H1 (cell line): ENCODE data around the gene ZNF397. TPM values are rescaled to one million over a fixed set of nuclear protein-coding genes. Genes with fewer than 3 reads are reported as not detected.

Experiments
- CBX8 ChIP-seq: fragments of 300-800, 300-1000 bp; sonication (generic); IDR thresholded peaks from 2 replicates; pipeline ENCODE4 v1.7.1; 2016; ENCODE audit warnings: low read depth, low read length, borderline replicate concordance
- POU5F1 ChIP-seq: IDR thresholded peaks from 2 replicates; pipeline ENCODE4 v1.6.1; 2011; ENCODE audit warnings: low read depth, mild to moderate bottlenecking, low read length, moderate library complexity
- TEAD4 ChIP-seq: IDR thresholded peaks from 2 replicates; pipeline ENCODE4 v1.6.1; 2012; ENCODE audit warnings: low read depth, low read length, inconsistent platforms, mixed read lengths
- USF2 ChIP-seq: IDR thresholded peaks from 2 replicates; pipeline ENCODE4 v1.6.1; 2011; ENCODE audit warnings: low read length, improper control_type of control experiment
- polyA plus RNA-seq, 7 experiments: library from polyadenylated mRNA; depleted of rRNA in 3 of 7; stranded (reverse) in 5 of 7; unstranded in 2 of 7; fragments of >200 nt in 5 of 7; fragments of 200-250 nt in 2 of 7; gene quantifications; 1 replicate in 5 of 7; 2 replicates in 1 of 7; 4 replicates in 1 of 7; pipeline versions ENCODE4 v1.2.1 to v1.2.3, GENCODE V29; 2011 to 2013; ENCODE audit warnings: missing spikeins in 2 of 7, mixed read lengths in 2 of 7
- total RNA-seq: library from RNA; stranded (reverse); fragmentation: NEBNext Ultra II Directional; extraction: Animal tissue kit (Norgen Biotek cat#: 25700); gene quantifications from 2 replicates; pipeline ENCODE4 v1.2.1, GENCODE V29; 2021

Gene ZNF397
- total and polyA plus RNA-seq, 2 of the 8 experiments (the other 6 are each of a cell fraction or from before 2014, with no cell fraction given): 9.8 to 39.5 TPM

- TF ChIP-seq POU5F1 (no peak), TEAD4 (no peak), CBX8 (no peak), USF2 (no peak)
Measured at GRCh38 chr18:35276267-35276666, 35.4 kb downstream of the ZNF397 start (continued).
